ENCODE results near the gene TENT4A.

DNA sequence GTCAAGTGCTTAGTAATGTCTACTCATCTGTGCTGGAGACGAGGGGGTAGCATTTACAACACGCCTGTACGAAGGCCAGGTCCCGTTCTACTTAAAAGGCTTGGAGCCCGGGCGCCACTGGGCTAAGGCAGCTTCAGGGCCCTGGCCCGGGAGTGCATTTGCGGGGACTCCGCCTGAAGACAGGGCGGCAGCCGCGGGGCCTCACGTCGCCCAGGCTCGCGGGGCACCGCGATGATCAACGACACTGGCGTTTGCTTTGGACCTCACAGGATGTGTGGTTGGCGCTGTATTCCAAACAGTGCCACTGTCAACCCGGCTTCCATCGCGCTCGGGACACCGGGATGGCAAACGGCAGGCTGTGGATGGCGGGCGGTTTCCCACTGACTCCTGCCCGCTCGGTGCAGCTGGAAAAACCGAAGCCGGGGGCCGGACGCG, 1.1 kb upstream of the TENT4A start:
- TF ChIP-seq, protein P1, sequence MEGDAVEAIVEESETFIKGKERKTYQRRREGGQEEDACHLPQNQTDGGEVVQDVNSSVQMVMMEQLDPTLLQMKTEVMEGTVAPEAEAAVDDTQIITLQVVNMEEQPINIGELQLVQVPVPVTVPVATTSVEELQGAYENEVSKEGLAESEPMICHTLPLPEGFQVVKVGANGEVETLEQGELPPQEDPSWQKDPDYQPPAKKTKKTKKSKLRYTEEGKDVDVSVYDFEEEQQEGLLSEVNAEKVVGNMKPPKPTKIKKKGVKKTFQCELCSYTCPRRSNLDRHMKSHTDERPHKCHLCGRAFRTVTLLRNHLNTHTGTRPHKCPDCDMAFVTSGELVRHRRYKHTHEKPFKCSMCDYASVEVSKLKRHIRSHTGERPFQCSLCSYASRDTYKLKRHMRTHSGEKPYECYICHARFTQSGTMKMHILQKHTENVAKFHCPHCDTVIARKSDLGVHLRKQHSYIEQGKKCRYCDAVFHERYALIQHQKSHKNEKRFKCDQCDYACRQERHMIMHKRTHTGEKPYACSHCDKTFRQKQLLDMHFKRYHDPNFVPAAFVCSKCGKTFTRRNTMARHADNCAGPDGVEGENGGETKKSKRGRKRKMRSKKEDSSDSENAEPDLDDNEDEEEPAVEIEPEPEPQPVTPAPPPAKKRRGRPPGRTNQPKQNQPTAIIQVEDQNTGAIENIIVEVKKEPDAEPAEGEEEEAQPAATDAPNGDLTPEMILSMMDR (conservative IDR thresholded peaks at IDR 0.05; ENCODE audit: low read depth, low read length) = peak; percentile 38; the same call in 1 of the 2 replicates
- TF ChIP-seq EZH2 (IDR thresholded peaks at IDR 0.05; ENCODE audit: low read length, unreplicated experiment) (no peak), EZH2phosphoT487 (IDR thresholded peaks at IDR 0.05; ENCODE audit: borderline replicate concordance, low read length) (no peak)

Data from PC-3 (cell line).